SH-SY5Y (cell line): ENCODE results near the gene PRSS21.

Experiments used
- GATA2 ChIP-seq: IDR thresholded peaks from 2 replicates; pipeline ENCODE4 v1.6.1; 2011; ENCODE audit warnings: mild to moderate bottlenecking, low read depth, low read length
- GATA3 ChIP-seq: IDR thresholded peaks from 2 replicates; pipeline ENCODE4 v1.6.1; 2011; ENCODE audit warnings: low read depth, mild to moderate bottlenecking, low read length, moderate library complexity

Gene PRSS21

DNA sequence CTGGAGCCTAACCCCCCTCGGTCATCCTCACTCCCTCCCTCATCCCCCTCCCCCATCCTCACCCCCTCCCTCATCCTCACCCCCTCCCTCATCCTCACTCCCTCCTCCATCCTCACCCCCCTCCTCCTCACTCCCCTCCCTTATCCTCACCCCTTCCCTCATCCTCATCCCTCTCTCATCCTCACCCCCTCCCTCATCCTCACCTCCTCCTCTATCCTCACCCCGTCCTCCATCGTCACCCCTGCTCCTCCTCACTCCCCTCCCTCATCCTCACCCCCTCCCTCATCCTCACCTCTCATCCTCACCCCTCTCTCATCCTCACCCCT is 30.2 kb upstream of the PRSS21 start:
- no peak for TF ChIP-seq GATA3
- no peak for TF ChIP-seq GATA2

DNA sequence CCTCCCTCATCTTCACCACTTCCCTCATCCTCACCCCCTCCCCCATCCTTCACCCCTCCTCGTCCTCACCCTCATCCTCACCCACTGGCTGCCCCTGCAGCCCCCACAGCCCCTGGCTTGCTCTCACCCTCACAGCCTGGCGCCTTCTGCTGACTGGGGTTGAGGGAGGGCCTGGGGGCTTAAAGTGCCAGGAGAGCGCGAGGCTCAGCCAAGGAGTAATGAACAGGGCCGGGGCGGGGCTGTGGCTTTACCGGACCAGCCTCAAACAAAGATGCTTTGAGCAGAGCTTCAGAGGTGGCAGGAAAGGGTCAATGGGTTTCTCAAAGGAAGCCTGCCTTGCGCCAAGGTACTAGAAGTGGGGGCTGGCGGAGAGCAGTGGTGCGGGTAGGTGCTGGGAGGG is 29.6 kb upstream of the PRSS21 start, which contains the start of gene PRSS33:
Gene PRSS33, minus strand, starts transcription at position 155 of the 400 bp plus-strand sequence. CDS start 1,013 bp downstream, outside the sequence.
- no peak for TF ChIP-seq GATA3
- TF ChIP-seq GATA2: no peak

- no peak for TF ChIP-seq GATA2
- TF ChIP-seq GATA3: no peak
Observed at GRCh38 chr16:2787961-2788360, 29.1 kb upstream of the PRSS21 start.

DNA sequence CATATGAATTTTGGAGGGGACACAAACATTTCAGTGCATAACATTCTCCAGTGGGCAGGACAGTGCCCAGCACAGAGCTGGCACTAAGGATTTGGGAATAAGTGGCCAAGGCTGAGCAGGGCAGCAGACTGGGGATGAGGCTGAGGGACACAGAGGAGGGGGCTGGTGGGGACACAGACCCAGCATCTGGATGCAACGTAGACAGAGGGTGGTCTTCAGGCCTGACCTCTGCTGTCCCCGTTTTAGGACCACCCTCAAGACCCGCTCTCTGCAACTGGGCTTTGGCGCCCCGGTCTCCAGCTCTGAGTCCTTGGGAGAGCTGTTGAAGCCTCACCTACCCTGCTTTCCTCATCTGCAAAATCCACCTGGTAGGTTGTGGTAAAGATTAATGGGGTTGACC is 26.4 kb upstream of the PRSS21 start:
- no peak for TF ChIP-seq GATA3
- TF ChIP-seq GATA2: no peak

- no peak for TF ChIP-seq GATA3
- TF ChIP-seq GATA2: no peak
Observed at GRCh38 chr16:2791174-2791573, 25.9 kb upstream of the PRSS21 start.

DNA sequence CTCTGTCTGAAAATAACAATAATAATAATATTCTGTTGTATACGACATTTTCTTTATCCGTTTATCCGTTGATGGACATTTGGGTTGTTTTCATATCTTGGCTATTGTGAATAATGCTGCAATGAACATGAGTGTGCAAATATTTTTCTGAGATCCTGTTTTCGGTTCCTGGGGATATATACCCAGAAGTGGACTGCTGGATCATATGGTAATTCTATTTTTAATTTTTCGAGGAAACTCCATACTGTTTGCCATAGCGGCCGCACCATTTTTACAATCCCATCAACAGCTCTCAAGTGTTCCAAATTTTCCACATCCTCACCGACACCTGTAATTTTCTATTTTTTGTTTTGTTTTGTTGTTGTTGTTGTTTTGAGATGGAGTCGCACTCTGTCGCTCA is 24.1 kb upstream of the PRSS21 start:
- TF ChIP-seq GATA2: no peak
- TF ChIP-seq GATA3: no peak

DNA sequence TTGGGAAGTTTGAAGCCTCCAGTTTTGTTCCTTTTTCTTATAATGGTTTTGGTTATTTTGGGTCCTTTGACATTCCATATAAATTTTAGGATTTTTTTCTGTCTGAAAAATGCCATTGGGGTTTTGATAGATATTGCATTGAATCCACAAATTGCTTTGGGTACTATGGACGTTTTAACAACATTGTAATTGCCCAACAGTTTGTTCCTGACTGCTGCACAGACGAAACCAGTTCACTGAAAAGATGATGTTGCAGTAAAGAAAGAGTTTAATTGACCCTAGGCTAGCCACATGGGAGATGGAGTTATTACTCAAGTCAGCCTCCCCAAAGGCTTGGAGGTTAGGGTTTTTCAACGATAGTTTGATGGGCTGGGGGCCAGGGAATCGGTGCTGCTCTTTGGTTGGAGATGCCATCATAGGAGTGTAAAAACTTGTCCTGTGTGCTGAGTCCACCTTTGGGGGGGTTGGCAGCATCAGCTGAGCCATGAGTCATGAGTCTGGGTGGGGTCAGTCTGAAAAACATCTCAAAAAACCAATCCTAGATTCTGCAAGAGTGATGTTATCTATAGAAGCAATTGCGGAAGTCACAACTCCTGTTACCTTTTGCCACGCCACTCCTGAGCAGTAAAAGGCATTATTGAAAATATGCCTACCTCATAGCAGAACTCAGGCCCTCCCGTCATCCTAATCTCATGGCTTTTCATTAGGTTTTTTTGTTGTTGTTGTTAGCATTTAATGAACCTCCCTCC is 21.5 kb upstream of the PRSS21 start:
- TF ChIP-seq GATA2 (no peak), GATA3 (no peak)

DNA sequence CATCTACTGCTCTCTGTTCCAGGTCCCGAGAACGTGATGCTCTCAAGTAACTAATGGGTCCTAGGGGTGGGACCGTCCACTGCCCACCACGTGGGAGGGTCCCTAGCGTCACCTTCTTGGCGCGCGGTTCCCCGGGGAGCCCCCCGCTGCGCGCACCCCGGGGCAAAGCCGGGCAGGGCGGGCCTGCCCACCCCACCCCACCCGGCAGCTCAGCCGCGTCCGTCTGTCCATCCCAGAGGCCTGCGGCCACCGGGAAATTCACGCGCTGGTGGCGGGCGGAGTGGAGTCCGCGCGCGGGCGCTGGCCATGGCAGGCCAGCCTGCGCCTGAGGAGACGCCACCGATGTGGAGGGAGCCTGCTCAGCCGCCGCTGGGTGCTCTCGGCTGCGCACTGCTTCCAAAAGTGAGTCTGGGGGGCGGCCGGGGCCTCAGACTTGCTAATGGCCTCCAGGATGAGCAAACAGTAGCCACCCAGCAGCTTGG is 18.3 kb upstream of the PRSS21 start:
- TF ChIP-seq GATA2: no peak
- no peak for TF ChIP-seq GATA3

GRCh38 chr16:2799205-2799858 is 17.7 kb upstream of the PRSS21 start:
- TF ChIP-seq GATA3 (no peak), GATA2 (no peak)

GRCh38 chr16:2799859-2800226 is 17.2 kb upstream of the PRSS21 start:
- TF ChIP-seq GATA2: peak; percentile 72
- TF ChIP-seq GATA3: peak; percentile 64; the same call in 1 of the 2 replicates

DNA sequence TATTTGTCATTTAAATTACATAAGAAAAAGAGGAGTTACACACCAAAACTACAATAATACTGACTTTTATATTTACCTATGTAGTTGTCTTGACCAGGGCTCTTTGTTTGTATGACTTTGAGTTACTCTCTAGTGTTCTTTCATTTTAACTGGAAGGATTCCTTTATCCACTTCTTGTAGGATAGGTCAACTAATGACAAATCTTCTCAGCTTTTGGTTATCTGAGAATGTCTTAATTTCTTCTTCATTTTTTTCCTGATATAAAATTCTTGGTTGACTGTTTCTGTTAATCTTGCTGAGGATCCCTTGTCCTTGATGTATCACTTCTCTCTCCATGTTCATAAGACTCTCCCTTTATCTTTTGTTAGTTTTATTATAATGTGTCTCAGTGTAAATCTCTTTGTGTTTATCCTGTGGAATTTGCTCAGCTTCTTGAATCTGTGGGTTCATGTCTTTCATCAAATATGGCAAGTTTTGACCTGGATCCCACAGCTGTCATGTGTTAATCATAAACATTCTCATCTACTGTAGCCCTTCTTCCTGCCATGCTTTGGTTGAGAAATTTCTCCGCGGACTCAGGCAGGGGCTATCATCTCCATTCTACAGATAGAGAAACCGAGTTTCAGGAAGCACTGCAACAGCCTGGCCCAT is 13.4 kb upstream of the PRSS21 start:
- TF ChIP-seq GATA3: no peak
- no peak for TF ChIP-seq GATA2

GRCh38 chr16:2804728-2805127 is 12.3 kb upstream of the PRSS21 start:
- no peak for TF ChIP-seq GATA2
- no peak for TF ChIP-seq GATA3

GRCh38 chr16:2806286-2806685 is 10.8 kb upstream of the PRSS21 start:
- TF ChIP-seq GATA3 (no peak), GATA2 (no peak)

DNA sequence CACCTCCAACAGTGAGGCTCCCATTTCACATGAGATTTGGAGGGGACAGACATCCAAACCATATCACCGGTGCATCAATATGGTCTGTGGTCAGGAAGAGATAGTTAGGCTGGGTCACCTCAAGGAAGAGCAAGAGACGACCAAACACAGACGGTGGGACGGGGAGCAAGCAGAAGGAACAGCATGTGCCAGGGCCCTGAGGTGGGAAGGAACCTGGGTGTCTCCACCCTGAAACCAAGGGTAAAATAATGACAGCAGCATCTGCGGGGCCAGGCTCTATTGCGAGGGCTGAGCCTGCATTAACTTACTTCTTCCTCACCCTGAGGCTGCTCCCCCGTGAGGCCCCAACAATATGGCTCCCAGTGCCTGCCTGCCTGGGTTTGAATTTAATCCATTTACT is 8.9 kb upstream of the PRSS21 start:
- TF ChIP-seq GATA3 (no peak), GATA2 (no peak)
